COLO829 (cell line): Measurements from ENCODE around the gene METTL14.

Experiments
- DNase-seq: peaks from one replicate; pipeline ENCODE4 v3.0.0; 2012; ENCODE audit warnings: low spot score

The METTL14 gene

GRCh38 chr4:118759481-118759880, 74.3 kb downstream of the METTL14 start:
- no peak for DNase-seq

- no peak for DNase-seq
Measured at GRCh38 chr4:118760092-118760491, 74.9 kb downstream of the METTL14 start.

- no peak for DNase-seq
Measured at GRCh38 chr4:118760493-118760892, 75.3 kb downstream of the METTL14 start.

- no peak for DNase-seq
Measured at GRCh38 chr4:118761397-118762016, 76.3 kb downstream of the METTL14 start.

- DNase-seq, result no peak
Measured at GRCh38 chr4:118762155-118762554, 77.0 kb downstream of the METTL14 start.

GRCh38 chr4:118762730-118763477, 77.7 kb downstream of the METTL14 start:
- DNase-seq, result peak; percentile 24
